ENCODE results near the gene ZNHIT1. TPM values are rescaled to one million over a fixed set of nuclear protein-coding genes. Genes with fewer than 3 reads are reported as not detected.

The ZNHIT1 gene
- total and polyA plus RNA-seq, 2 of the 8 experiments (the other 6 are each of a cell fraction or from before 2014, with no cell fraction given): 38.2 to 61.7 TPM

GRCh38 chr7:101223528-101223927 lies 5.6 kb downstream of the ZNHIT1 start (continued):
- no peak for TF ChIP-seq EZH2 (IDR thresholded peaks at IDR 0.05; ENCODE audit: low read depth, low read length, severe bottlenecking)
- TF ChIP-seq HDAC6 (IDR thresholded peaks at IDR 0.05; ENCODE audit: low read depth, low read length): no peak
